Measurements from ENCODE around the gene RBPMS2.

DNA sequence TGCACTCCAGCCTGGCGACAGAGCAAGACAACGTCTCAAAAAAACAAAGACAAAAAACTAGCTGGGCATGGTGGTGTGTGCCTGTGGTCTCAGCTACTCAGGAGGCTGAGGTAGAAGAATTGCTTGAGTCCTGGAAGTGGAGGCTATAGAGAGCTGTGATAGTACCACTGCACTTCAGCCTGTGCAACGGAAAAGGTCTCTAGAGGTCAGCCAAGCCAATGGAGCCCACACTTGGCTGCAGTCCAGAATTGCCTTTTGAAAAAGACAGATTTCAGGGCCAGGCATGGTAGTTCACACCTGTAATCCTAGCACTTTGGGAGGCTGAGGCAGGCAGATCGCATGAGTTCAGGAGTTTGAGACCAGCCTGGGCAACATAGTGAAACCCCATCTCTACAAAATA is 8.4 kb upstream of the RBPMS2 start:
- no peak for TF ChIP-seq POLR2AphosphoS5 (IDR thresholded peaks at IDR 0.05; ENCODE audit: low read depth, low read length)
- TF ChIP-seq RCOR1 (IDR thresholded peaks at IDR 0.05; ENCODE audit: low read length): no peak
- TF ChIP-seq CHD2 (IDR thresholded peaks at IDR 0.05; ENCODE audit: low read length, partially characterized antibody): no peak
- TF ChIP-seq, protein P1, sequence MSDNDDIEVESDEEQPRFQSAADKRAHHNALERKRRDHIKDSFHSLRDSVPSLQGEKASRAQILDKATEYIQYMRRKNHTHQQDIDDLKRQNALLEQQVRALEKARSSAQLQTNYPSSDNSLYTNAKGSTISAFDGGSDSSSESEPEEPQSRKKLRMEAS (IDR thresholded peaks at IDR 0.05; ENCODE audit: low read depth): no peak
- no peak for TF ChIP-seq YY1 (IDR thresholded peaks at IDR 0.05; ENCODE audit: low read depth)
- TF ChIP-seq, protein P2, sequence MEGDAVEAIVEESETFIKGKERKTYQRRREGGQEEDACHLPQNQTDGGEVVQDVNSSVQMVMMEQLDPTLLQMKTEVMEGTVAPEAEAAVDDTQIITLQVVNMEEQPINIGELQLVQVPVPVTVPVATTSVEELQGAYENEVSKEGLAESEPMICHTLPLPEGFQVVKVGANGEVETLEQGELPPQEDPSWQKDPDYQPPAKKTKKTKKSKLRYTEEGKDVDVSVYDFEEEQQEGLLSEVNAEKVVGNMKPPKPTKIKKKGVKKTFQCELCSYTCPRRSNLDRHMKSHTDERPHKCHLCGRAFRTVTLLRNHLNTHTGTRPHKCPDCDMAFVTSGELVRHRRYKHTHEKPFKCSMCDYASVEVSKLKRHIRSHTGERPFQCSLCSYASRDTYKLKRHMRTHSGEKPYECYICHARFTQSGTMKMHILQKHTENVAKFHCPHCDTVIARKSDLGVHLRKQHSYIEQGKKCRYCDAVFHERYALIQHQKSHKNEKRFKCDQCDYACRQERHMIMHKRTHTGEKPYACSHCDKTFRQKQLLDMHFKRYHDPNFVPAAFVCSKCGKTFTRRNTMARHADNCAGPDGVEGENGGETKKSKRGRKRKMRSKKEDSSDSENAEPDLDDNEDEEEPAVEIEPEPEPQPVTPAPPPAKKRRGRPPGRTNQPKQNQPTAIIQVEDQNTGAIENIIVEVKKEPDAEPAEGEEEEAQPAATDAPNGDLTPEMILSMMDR (IDR thresholded peaks at IDR 0.05): no peak
- no peak for TF ChIP-seq SIN3A (IDR thresholded peaks at IDR 0.05; ENCODE audit: borderline replicate concordance, low read depth, low read length)
- TF ChIP-seq NFIC (IDR thresholded peaks at IDR 0.05; ENCODE audit: borderline replicate concordance): no peak
